SH-SY5Y (cell line): ENCODE data around the gene DRG1.

Source experiments
- GATA2 ChIP-seq: IDR thresholded peaks from 2 replicates; pipeline ENCODE4 v1.6.1; 2011; ENCODE audit warnings: mild to moderate bottlenecking, low read depth, low read length
- GATA3 ChIP-seq: IDR thresholded peaks from 2 replicates; pipeline ENCODE4 v1.6.1; 2011; ENCODE audit warnings: low read depth, mild to moderate bottlenecking, low read length, moderate library complexity

GRCh38 chr22:31436132-31436531, 36.7 kb downstream of the DRG1 start:
- no peak for TF ChIP-seq GATA2
- TF ChIP-seq GATA3: no peak
